Stimulated activated CD8-positive, alpha-beta memory T cell treated with anti-CD3 and anti-CD28 coated beads, Interleukin-15, amount 100 ng/mL, for 1 hour (primary cell): ENCODE measurements around the gene TERT.

Experiments used
- DNase-seq: peaks from one replicate; pipeline ENCODE4 v3.0.0-alpha.2; 2020; ENCODE audit warnings: low read depth

TERT gene

DNA sequence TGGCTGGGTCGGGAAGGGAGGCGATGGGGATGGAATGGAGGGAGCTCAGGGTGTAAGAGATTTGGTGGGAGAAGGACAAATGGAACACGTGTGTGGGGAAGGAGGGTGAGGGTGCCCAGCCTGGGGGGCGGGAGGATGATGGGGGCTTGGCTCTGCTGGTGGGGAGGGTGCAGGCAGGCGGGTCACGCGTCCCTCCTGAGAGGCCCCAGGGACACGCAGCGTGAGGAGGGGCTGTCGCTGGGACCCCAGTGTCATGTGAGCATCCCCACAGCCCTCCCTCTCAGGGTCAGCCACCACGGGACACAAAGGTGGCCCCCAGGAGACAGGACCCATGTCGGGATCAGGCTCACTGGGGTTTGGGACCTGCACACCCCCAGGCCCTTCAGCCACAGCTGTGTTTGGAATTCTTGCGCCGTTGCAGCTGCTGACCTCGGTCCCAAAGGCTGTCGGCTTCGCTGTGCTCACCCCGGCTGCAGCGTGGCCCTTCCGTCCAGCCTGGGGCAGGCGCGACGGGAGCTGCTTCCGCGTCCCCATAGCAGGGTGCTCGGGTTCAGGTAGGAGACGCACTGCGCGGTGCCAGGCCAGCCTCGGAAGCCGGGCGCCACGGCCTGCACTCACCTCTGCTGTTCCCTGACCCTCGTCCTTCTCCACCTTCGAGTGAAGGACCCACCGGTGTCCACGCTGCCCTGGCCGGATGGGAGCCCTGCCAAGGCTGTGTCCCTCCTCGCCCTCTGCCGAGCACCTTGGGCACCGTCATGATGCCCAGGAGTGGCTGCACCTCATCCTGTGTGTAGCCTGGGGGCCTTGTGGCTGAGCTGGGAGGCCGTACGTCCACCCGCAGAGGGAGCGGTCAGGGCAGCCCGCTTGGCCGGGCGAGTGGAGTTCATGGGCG, 88.1 kb downstream of the TERT start:
- DNase-seq = no peak

DNA sequence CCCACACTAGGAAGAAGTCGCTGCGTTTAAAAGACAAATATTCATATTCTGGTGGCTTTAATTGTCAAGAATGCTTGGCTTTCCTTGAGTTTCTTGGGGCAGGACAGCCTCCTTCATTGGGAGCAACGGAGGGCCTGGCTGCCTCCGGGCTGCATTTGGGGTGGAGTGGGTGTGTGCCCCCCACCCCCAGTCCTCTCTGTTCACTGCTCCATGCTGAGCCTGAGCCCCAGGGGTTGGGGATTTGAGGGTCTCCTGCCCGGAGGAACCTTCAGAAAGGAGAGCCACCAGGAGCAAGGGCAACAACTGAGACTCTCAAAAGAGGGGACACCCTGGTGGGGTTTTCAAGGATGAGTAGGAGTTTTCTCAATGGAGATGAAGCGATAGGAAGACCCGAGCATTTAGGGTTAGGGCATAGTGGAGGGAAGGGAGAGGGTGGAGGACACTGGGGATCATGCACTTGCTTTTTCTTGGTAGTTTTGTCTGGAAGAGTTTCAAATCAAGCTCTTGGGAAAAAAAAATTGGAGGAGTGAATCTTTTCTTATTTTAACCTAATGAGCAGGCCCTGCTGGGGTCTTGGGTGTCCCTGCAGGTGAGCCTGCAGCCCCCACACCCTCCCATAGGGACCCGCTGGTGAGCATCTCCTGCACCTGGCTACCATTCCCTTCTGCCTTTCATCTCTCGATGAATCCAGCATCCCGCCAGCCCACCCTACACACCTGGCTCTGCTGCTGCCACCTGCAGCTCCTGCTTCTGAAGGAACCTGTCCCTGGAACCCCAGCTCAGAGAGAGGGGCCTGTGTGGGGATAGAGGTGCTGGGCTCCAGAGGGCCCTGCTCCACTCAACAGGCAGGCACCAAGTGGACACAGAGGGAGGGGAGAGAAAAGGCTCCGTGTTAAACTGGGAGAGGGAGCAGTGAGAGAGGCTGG, 89.3 kb downstream of the TERT start:
- DNase-seq = no peak

GRCh38 chr5:1204693-1205242, 90.1 kb downstream of the TERT start:
- no peak for DNase-seq

GRCh38 chr5:1203968-1204692, 90.7 kb downstream of the TERT start:
- DNase-seq = no peak

DNA sequence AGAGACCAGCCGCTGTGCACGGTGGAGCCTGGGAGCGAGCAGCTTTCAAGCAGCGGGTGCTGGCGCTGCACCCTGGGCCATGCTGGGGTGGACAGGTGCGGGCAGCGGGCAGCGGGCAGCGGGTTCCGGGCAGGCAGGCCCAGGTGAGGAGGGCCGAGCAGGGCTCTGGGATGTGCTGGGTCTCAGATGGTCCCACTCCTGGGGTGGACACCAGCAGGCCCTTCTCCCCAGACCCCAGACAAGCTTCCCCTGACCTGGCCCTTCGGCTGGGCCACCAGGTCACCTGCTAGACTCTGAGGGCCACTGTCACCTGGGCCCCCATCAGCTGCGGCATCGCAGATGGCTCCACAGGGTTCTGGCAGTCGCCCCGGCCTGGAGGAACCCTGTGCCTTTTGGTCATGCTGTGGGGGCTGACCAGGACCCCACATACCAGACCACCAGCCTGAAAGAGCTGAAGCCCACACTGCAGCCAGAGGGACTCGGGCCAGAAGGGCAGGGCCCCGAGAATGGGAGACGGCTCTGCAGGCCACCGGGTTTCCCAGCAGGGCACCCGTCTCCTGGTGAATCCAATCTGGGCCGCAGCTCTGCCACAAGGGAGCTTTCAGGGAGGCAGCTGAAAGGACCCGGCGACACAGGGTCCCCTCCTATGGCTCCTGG, 91.4 kb downstream of the TERT start:
- DNase-seq = no peak
